Measurements from ENCODE around the gene SLC35F3. TPM values are rescaled to one million over a fixed set of nuclear protein-coding genes. Genes with fewer than 3 reads are reported as not detected.

The SLC35F3 gene
- total RNA-seq, 2 experiments from 2014 or later = 0.08 TPM; not detected in 1

DNA sequence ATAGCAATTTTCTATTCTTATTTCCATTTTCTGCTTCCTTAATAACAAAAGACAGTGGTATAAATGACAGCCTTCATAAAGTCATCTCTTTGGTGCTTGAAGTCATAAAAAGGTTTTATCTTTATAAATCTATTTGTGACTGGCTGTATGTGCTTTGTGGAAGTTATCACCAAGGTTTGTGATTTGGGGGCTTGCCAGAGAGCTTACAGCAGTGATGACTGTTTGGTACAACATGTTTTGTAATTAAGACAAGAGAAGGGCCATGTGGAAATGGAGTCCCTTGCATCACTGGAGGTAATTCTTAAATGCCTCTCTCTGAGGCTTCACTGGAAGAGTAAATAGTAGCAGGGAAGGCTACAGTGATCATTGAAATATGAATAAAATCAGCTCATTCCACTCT, 2.7 kb downstream of the SLC35F3 start:
- no peak overlapping the region for H3K4me3 Mint-ChIP-seq
- peaks cover 82% of the 10 kb centered on the region for H3K27me3 Mint-ChIP-seq
- no peaks in the 10 kb centered on the region for H3K9me3 Mint-ChIP-seq
- Histone ChIP-seq H3K36me3 (ENCODE audit: insufficient read depth, low read length) (no peaks in the 10 kb centered on the region), H3K27me3 (ENCODE audit: control insufficient read depth in 1 of 2, insufficient read depth in 2 of 2, low read length in 2 of 2) (peaks cover 19 to 42% of the 10 kb centered on the region in 2 experiments), H3K27ac (ENCODE audit: low read depth in 1 of 2, low read length in 2 of 2) (no peak overlapping the region), H3K9me3 (ENCODE audit: control insufficient read depth in 1 of 2, insufficient read depth in 1 of 2, low read length in 2 of 2) (peaks cover 4 to 8% of the 10 kb centered on the region in 2 experiments), H3K4me3 (ENCODE audit: low read length) (no peak overlapping the region), H3K4me1 (ENCODE audit: insufficient read depth, low read length) (no peaks in the 10 kb centered on the region)
- intact Hi-C loops (cut with DNase I, micrococcal nuclease) = no loop called here
- H3K4me1 Mint-ChIP-seq (ENCODE audit: low read depth) = peaks cover 4% of the 10 kb centered on the region
- DNase-seq (no peak), ATAC-seq (ENCODE audit: poor library complexity) (no peak)
- ChIA-PET POLR2A (no interaction called here), CTCF (no interaction called here)
- H3K27ac Mint-ChIP-seq = no peak overlapping the region
- no peaks in the 10 kb centered on the region for H3K36me3 Mint-ChIP-seq (ENCODE audit: low read depth)
- TF ChIP-seq, protein P1, sequence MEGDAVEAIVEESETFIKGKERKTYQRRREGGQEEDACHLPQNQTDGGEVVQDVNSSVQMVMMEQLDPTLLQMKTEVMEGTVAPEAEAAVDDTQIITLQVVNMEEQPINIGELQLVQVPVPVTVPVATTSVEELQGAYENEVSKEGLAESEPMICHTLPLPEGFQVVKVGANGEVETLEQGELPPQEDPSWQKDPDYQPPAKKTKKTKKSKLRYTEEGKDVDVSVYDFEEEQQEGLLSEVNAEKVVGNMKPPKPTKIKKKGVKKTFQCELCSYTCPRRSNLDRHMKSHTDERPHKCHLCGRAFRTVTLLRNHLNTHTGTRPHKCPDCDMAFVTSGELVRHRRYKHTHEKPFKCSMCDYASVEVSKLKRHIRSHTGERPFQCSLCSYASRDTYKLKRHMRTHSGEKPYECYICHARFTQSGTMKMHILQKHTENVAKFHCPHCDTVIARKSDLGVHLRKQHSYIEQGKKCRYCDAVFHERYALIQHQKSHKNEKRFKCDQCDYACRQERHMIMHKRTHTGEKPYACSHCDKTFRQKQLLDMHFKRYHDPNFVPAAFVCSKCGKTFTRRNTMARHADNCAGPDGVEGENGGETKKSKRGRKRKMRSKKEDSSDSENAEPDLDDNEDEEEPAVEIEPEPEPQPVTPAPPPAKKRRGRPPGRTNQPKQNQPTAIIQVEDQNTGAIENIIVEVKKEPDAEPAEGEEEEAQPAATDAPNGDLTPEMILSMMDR (IDR thresholded peaks at IDR 0.05) = no peak

DNA sequence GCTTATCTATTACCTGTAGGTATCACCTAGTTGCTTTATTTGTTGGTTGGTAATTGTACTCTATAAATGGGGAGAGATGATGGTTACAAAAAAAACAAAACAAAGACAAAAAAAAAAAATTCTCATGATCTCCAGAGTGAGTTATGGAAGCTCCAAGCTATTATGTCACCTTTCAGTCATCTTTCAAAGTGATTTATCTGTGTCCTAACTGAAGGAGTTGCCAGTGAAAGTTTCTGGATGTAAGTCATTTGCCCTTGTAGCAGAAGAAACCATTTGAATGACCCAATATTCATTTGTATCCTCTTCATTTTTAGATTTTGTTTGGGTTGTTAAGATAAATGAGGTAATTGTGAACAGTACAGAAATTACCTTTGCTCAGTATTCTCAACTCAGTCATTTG, 3.6 kb downstream of the SLC35F3 start:
- Histone ChIP-seq H3K36me3 (ENCODE audit: insufficient read depth, low read length) (no peaks in the 10 kb centered on the region), H3K4me1 (ENCODE audit: insufficient read depth, low read length) (no peaks in the 10 kb centered on the region), H3K27me3 (ENCODE audit: control insufficient read depth in 1 of 2, insufficient read depth in 2 of 2, low read length in 2 of 2) (peaks cover 19 to 42% of the 10 kb centered on the region in 2 experiments), H3K27ac (ENCODE audit: low read depth in 1 of 2, low read length in 2 of 2) (no peak overlapping the region), H3K4me3 (ENCODE audit: low read length) (no peak overlapping the region), H3K9me3 (ENCODE audit: control insufficient read depth in 1 of 2, insufficient read depth in 1 of 2, low read length in 2 of 2) (peaks cover 4 to 8% of the 10 kb centered on the region in 2 experiments)
- peaks cover 79% of the 10 kb centered on the region for H3K27me3 Mint-ChIP-seq
- CTCF ChIA-PET = no interaction called here
- no peaks in the 10 kb centered on the region for H3K36me3 Mint-ChIP-seq (ENCODE audit: low read depth)
- TF ChIP-seq, protein P1 (IDR thresholded peaks at IDR 0.05) = no peak
- ATAC-seq (ENCODE audit: poor library complexity) = no peak
- H3K27ac Mint-ChIP-seq = no peak overlapping the region
- intact Hi-C loops (cut with DNase I, micrococcal nuclease) = no loop called here
- no peak overlapping the region for H3K4me3 Mint-ChIP-seq
- POLR2A ChIA-PET = no interaction called here
- no peaks in the 10 kb centered on the region for H3K9me3 Mint-ChIP-seq
- H3K4me1 Mint-ChIP-seq (ENCODE audit: low read depth) = peaks cover 4% of the 10 kb centered on the region
- DNase-seq = no peak

DNA sequence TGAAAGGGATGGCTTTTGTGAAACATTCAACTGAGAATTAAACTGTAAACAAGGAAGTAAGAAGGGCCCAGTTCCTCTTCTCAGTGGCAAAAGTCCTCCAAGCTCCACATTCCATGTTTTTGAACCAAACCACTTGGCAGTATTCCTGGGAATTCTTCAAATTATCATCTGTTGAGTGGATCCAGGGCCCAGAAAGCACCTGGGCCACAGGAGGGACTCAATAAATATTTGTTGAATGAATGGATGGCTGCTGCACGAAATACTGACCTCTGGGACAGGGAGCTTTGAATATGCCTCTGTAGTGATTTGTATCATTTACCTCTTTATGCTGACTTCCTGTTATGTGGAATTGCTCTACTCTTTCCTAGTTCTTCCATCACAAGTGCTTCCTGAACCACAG, 4.7 kb downstream of the SLC35F3 start:
- Mint-ChIP-seq H3K9me3 (no peaks in the 10 kb centered on the region), H3K36me3 (ENCODE audit: low read depth) (no peaks in the 10 kb centered on the region), H3K4me3 (no peak overlapping the region), H3K27ac (no peak overlapping the region), H3K27me3 (peaks cover 75% of the 10 kb centered on the region), H3K4me1 (ENCODE audit: low read depth) (peaks cover 2% of the 10 kb centered on the region)
- ATAC-seq (ENCODE audit: poor library complexity) = no peak
- no peak overlapping the region for H3K4me3 ChIP-seq (ENCODE audit: low read length)
- intact Hi-C loops (cut with DNase I, micrococcal nuclease) = no loop called here
- no peak for DNase-seq
- H3K36me3 ChIP-seq (ENCODE audit: insufficient read depth, low read length) = no peaks in the 10 kb centered on the region
- H3K27ac ChIP-seq (ENCODE audit: low read depth in 1 of 2, low read length in 2 of 2) = no peak overlapping the region
- TF ChIP-seq, protein P1 (IDR thresholded peaks at IDR 0.05) = no peak
- peaks cover 14 to 34% of the 10 kb centered on the region in 2 experiments for H3K27me3 ChIP-seq (ENCODE audit: control insufficient read depth in 1 of 2, insufficient read depth in 2 of 2, low read length in 2 of 2)
- H3K4me1 ChIP-seq (ENCODE audit: insufficient read depth, low read length) = no peaks in the 10 kb centered on the region
- POLR2A ChIA-PET = no interaction called here
- peaks cover under 1 to 8% of the 10 kb centered on the region in 2 experiments for H3K9me3 ChIP-seq (ENCODE audit: control insufficient read depth in 1 of 2, insufficient read depth in 1 of 2, low read length in 2 of 2)
- CTCF ChIA-PET = no interaction called here

All from CD4-positive, alpha-beta T cell (primary cell).